CD4-positive, alpha-beta T cell (primary cell): ENCODE results near the gene HYAL1. TPM values are rescaled to one million over a fixed set of nuclear protein-coding genes. Genes with fewer than 3 reads are reported as not detected.
A peak's percentile ranks its signal among the peaks of the same experiment; 100 is the strongest.

Experiments used
- ATAC-seq: fragments of 200-7000 bp; cut with Tn5 transposase; one replicate; pipeline ENCODE4 v1.10.0; 2022; ENCODE audit warnings: mild to moderate bottlenecking; ENCODE audit not compliant: poor library complexity
- CTCF ChIA-PET: fragments of 350-600 bp; sonication (Branson Sonifier 250); formaldehyde crosslinking; loops from one replicate; lab custom pipeline; 2021; ENCODE audit warnings: antibody characterized with exemption, inconsistent platforms; lab: Charles Lee
- POLR2A ChIA-PET: fragments of 350-600 bp; sonication (Branson Sonifier 250); formaldehyde crosslinking; loops from one replicate; lab custom pipeline; 2021; ENCODE audit warnings: antibody characterized with exemption, inconsistent platforms; lab: Charles Lee
- DNase-seq, 14 experiments: peaks; one replicate each; pipeline ENCODE4 v3.0.0-alpha.2; 2013 to 2020; ENCODE audit warnings: mixed read lengths in 2 of 14
- H3K27ac ChIP-seq, 2 donors: one replicate each; pipeline versions ENCODE4 v1.5.1 to v1.7.0; 2013; ENCODE audit warnings: low read length in 2 of 2, low read depth in 1 of 2, mild to moderate bottlenecking in 1 of 2
- H3K27me3 ChIP-seq, 2 experiments: 1 replicate in 1 of 2; 2 replicates in 1 of 2; pipeline versions ENCODE4 v1.6.1 to v1.7.0; 2013; ENCODE audit warnings: low read length in 2 of 2, control low read depth in 1 of 2, mild to moderate bottlenecking in 1 of 2, moderate library complexity in 1 of 2; ENCODE audit not compliant: insufficient read depth in 2 of 2, control insufficient read depth in 1 of 2
- H3K36me3 ChIP-seq: one replicate; pipeline ENCODE4 v1.6.1; 2013; ENCODE audit warnings: low read length, control low read depth; ENCODE audit not compliant: insufficient read depth
- H3K4me1 ChIP-seq: one replicate; pipeline ENCODE4 v1.6.1; 2013; ENCODE audit warnings: low read length, control low read depth; ENCODE audit not compliant: insufficient read depth
- H3K4me3 ChIP-seq: one replicate; pipeline ENCODE4 v1.5.1; 2013; ENCODE audit warnings: mild to moderate bottlenecking, low read length, moderate library complexity
- H3K9me3 ChIP-seq, 2 experiments: 1 replicate in 1 of 2; 2 replicates in 1 of 2; pipeline versions ENCODE4 v1.6.1 to v1.7.0; 2013; ENCODE audit warnings: low read length in 2 of 2, mild to moderate bottlenecking in 2 of 2, control low read depth in 1 of 2, moderate library complexity in 1 of 2; ENCODE audit not compliant: control insufficient read depth in 1 of 2, insufficient read depth in 1 of 2
- H3K27ac Mint-ChIP-seq: one replicate; pipeline ENCODE4 v1.8.0; 2020; ENCODE audit warnings: mixed read lengths
- H3K27me3 Mint-ChIP-seq: one replicate; pipeline ENCODE4 v1.8.0; 2021; ENCODE audit warnings: mixed read lengths
- H3K36me3 Mint-ChIP-seq: one replicate; pipeline ENCODE4 v1.8.0; 2021; ENCODE audit warnings: low read depth, mixed read lengths
- H3K4me1 Mint-ChIP-seq: one replicate; pipeline ENCODE4 v1.8.0; 2021; ENCODE audit warnings: low read depth, mixed read lengths
- H3K4me3 Mint-ChIP-seq: one replicate; pipeline ENCODE4 v1.8.0; 2020; ENCODE audit warnings: mild to moderate bottlenecking, mixed read lengths
- H3K9me3 Mint-ChIP-seq: one replicate; pipeline ENCODE4 v1.8.0; 2020; ENCODE audit warnings: mixed read lengths
- CTCF ChIP-seq: fragments of 200-600 bp; IDR thresholded peaks from one replicate; pipeline ENCODE4 v1.8.0; 2022; ENCODE audit warnings: antibody characterized with exemption, mild to moderate bottlenecking
- intact Hi-C, 2 experiments: fragments of 100-400 bp; cut with DNase I in 1 of 2; cut with micrococcal nuclease in 1 of 2; formaldehyde crosslinking; loops; one replicate each; pipeline versions ENCODE4 v1.15.1 to v1.9.0; 2023 to 2025; cut with DNase I, micrococcal nuclease
- total RNA-seq, 174 experiments: library from RNA in 2 of 174; stranded (reverse) in 2 of 174; gene quantifications; one replicate each; pipeline ENCODE4 v1.2.3 and lab custom pipeline; 2021 to 2026

The HYAL1 gene
- total RNA-seq, 2 experiments from 2014 or later, result 0.38 TPM; not detected in 1

GRCh38 chr3:50304601-50305000 is 1.2 kb upstream of the HYAL1 start:
- intact Hi-C loops, result no loop called here
- POLR2A ChIA-PET, result interaction anchor here (0.9 kb wide), 1 partner anchor 10 kb away, joined by 3 read pairs; no protein-coding TSS in a partner anchor
- CTCF ChIA-PET, result no interaction called here
- H3K9me3 ChIP-seq, result peaks cover 0 to 8% of the 10 kb centered on the region in 2 experiments
- H3K27ac Mint-ChIP-seq, result peak overlapping the region; percentile 40
- ATAC-seq (no peak), DNase-seq (peak in 1 of 14 experiments; percentile 16)
- H3K27me3 ChIP-seq, result no peaks in the 10 kb centered on the region
- no peaks in the 10 kb centered on the region for H3K27me3 Mint-ChIP-seq
- no peak overlapping the region for H3K27ac ChIP-seq
- no peaks in the 10 kb centered on the region for H3K9me3 Mint-ChIP-seq
- no peaks in the 10 kb centered on the region for H3K36me3 ChIP-seq
- peaks cover 10% of the 10 kb centered on the region for H3K4me1 Mint-ChIP-seq
- H3K4me3 Mint-ChIP-seq, result no peak overlapping the region
- no peak for TF ChIP-seq CTCF
- H3K4me3 ChIP-seq, result no peak overlapping the region
- no peaks in the 10 kb centered on the region for H3K36me3 Mint-ChIP-seq
- peaks cover 11% of the 10 kb centered on the region for H3K4me1 ChIP-seq

GRCh38 chr3:50302095-50303012 is 1.0 kb downstream of the HYAL1 start:
- Mint-ChIP-seq H3K4me1 (peaks cover 30% of the 10 kb centered on the region), H3K27me3 (no peaks in the 10 kb centered on the region), H3K27ac (no peak overlapping the region), H3K9me3 (no peaks in the 10 kb centered on the region), H3K4me3 (peak overlapping the region; percentile 39), H3K36me3 (peaks cover 7% of the 10 kb centered on the region)
- DNase-seq, result peak in 1 of 14 experiments; percentile 35
- Histone ChIP-seq H3K4me1 (peaks cover 30% of the 10 kb centered on the region), H3K27me3 (no peaks in the 10 kb centered on the region), H3K36me3 (no peaks in the 10 kb centered on the region), H3K4me3 (no peak overlapping the region), H3K27ac (no peak overlapping the region), H3K9me3 (no peaks in the 10 kb centered on the region)
- CTCF ChIA-PET, result no interaction called here
- ATAC-seq, result no peak
- POLR2A ChIA-PET, result interaction anchor here (1.4 kb wide), 1 partner anchor 19 kb away, joined by 4 read pairs; no protein-coding TSS in a partner anchor
- TF ChIP-seq CTCF, result no peak
- intact Hi-C loops, result loop anchor here in 1 of 2 experiments (1.0 kb wide), 1 partner anchor 17 kb away; no protein-coding TSS in a partner anchor

DNA sequence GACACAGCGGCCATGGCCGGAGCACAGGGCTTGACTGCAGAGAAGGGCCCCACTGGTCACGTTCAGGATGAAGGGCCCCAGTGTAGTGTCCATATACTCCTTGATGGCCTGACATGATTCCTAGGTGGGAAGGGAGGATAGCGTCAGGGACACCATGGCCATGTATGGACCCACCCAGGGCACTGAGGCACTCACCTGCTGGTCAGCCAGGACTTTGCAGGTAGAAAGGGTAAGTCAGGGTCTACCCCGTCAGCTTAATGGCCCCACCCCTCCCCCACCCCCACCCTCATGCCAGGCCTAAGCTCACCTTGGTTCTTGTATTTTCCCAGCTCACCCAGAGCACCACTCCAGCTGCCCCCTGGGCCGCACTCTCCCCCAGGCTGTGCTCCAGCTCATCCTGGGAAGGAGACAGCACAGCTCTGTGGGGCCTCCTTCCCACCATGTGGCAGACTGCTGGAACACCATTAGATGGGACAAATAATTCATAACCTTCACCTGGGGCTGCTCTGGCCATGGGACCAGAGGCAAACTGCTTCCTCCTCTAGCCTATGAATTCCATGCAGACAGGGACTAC is 2.6 kb downstream of the HYAL1 start:
- ChIA-PET CTCF (interaction anchor here (0.7 to 2.9 kb wide), 2 partner anchors 24 to 1916 kb away, joined by 3 to 18 read pairs; no protein-coding TSS in a partner anchor), POLR2A (no interaction called here)
- H3K27me3 Mint-ChIP-seq, result no peaks in the 10 kb centered on the region
- Histone ChIP-seq H3K27me3 (no peaks in the 10 kb centered on the region), H3K4me1 (peaks cover 31% of the 10 kb centered on the region), H3K4me3 (no peak overlapping the region), H3K36me3 (no peaks in the 10 kb centered on the region), H3K9me3 (no peaks in the 10 kb centered on the region), H3K27ac (no peak overlapping the region)
- H3K9me3 Mint-ChIP-seq, result no peaks in the 10 kb centered on the region
- peak overlapping the region; percentile 99 for H3K27ac Mint-ChIP-seq
- H3K4me1 Mint-ChIP-seq, result peaks cover 30% of the 10 kb centered on the region
- H3K4me3 Mint-ChIP-seq, result peak overlapping the region; percentile 38
- no peak for ATAC-seq
- H3K36me3 Mint-ChIP-seq, result peaks cover 7% of the 10 kb centered on the region
- no peak for DNase-seq
- intact Hi-C loops, result no loop called here
- TF ChIP-seq CTCF, result no peak
